Stimulated activated CD4-positive, alpha-beta T cell treated with anti-CD3 and anti-CD28 coated beads, TNF-alpha, amount 100 ng/mL, for 48 hours (primary cell): ENCODE data around the gene NDST3.
"Not testable (repeated sequence)": the region's sequence is repeated elsewhere in the genome, so short reads cannot be mapped to it uniquely, and the experiment has no call there.

Experiments used
- DNase-seq, 3 donors: peaks; one replicate each; pipeline ENCODE4 v3.0.0-alpha.2; 2020; ENCODE audit warnings: low read depth in 3 of 3

The NDST3 gene

GRCh38 chr4:118177126-118177525, 142.8 kb downstream of the NDST3 start:
- DNase-seq = no peak

GRCh38 chr4:118180776-118181175, 146.5 kb downstream of the NDST3 start:
- no peak for DNase-seq

- DNase-seq = no peak
Measured at GRCh38 chr4:118190903-118191302, 156.6 kb downstream of the NDST3 start.

GRCh38 chr4:118193421-118193820, 159.1 kb downstream of the NDST3 start:
- DNase-seq = no peak

GRCh38 chr4:118206627-118207026, 172.3 kb downstream of the NDST3 start:
- no peak for DNase-seq

GRCh38 chr4:118213101-118213500, 178.8 kb downstream of the NDST3 start:
- DNase-seq = no peak

GRCh38 chr4:118215826-118216225, 181.5 kb downstream of the NDST3 start:
- DNase-seq = no peak

GRCh38 chr4:118221227-118221800, 187.0 kb downstream of the NDST3 start:
- no peak for DNase-seq

- DNase-seq = no peak
Measured at GRCh38 chr4:118224243-118224829, 190.1 kb downstream of the NDST3 start.

- no peak for DNase-seq
Measured at GRCh38 chr4:118225511-118225910, 191.2 kb downstream of the NDST3 start.

- no peak for DNase-seq
Measured at GRCh38 chr4:118226311-118227010, 192.2 kb downstream of the NDST3 start.

- DNase-seq = no peak
Measured at GRCh38 chr4:118235566-118236120, 201.4 kb downstream of the NDST3 start.

GRCh38 chr4:118237531-118237930, 203.2 kb downstream of the NDST3 start:
- DNase-seq = no peak

GRCh38 chr4:118249890-118250289, 215.6 kb downstream of the NDST3 start:
- no peak for DNase-seq

GRCh38 chr4:118254368-118254767, 220.1 kb downstream of the NDST3 start:
- no peak for DNase-seq

GRCh38 chr4:118259111-118259510, 224.8 kb downstream of the NDST3 start:
- DNase-seq = no peak

GRCh38 chr4:118260309-118260708, 226.0 kb downstream of the NDST3 start:
- DNase-seq = no peak

GRCh38 chr4:118264096-118264495, 229.8 kb downstream of the NDST3 start:
- DNase-seq = no peak

GRCh38 chr4:118265312-118266144, 231.2 kb downstream of the NDST3 start:
- DNase-seq = no peak

GRCh38 chr4:118266145-118266496, 231.8 kb downstream of the NDST3 start:
- DNase-seq = not testable (repeated sequence)

GRCh38 chr4:118268780-118269179, 234.5 kb downstream of the NDST3 start:
- DNase-seq = no peak

- no peak for DNase-seq
Measured at GRCh38 chr4:118270492-118270891, 236.2 kb downstream of the NDST3 start.
